ENCODE results near the gene GPATCH3. TPM values are rescaled to one million over a fixed set of nuclear protein-coding genes. Genes with fewer than 3 reads are reported as not detected.

Gene GPATCH3
- polyA plus RNA-seq, 1 of the 3 experiments (the other 2 are of a cell fraction): 11.1 TPM

DNA sequence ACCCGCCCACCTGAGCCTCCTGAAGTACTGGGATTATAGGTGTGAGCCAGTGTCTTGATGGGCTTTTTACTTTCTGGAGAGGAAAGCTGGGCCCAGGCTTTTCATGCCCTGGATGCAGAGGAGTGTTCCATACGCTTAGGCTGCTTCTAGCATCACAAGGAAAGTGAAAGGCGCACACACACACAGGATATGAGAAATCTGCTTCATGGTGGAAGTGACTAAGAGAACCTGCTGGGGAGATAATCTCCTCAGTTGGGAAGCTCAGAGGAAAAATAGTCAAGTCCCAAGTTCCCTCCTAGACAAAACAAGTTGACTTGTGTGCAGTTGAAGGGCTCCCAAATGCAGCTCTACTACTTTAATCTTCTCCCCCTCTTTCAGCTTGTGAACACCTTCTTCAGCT is 23.4 kb upstream of the GPATCH3 start:
- H3F3A ChIP-seq (replicated peaks; ENCODE audit: insufficient read depth): peaks cover 3% of the 10 kb centered on the region
- no peak overlapping the region for H3K9ac ChIP-seq
- peak overlapping the region in 1 of 2 experiments; percentile 80; a peak in 1 of 4 replicates for H3K4me3 ChIP-seq (ENCODE audit: low read depth in 2 of 2, low read length in 1 of 2)
- WGBS (ENCODE audit: low lambda C conversion rate): 86% methylated on average over 3 of the region's 3 CpGs
- no peaks in the 10 kb centered on the region for H3K9me2 ChIP-seq
- peak overlapping the region; percentile 93 for H3K4me2 ChIP-seq
- peaks cover 13 to 16% of the 10 kb centered on the region in 2 experiments; a peak in 1 of 4 replicates for H3K4me1 ChIP-seq (ENCODE audit: control insufficient read depth in 1 of 2, insufficient read depth in 2 of 2, low read depth in 1 of 2, low read length in 1 of 2)
- no peaks in the 10 kb centered on the region for H3K9me3 ChIP-seq
- no peak overlapping the region for H2AFZ ChIP-seq (ENCODE audit: low read depth)
- H4K20me1 ChIP-seq (ENCODE audit: insufficient read depth): peaks cover 13% of the 10 kb centered on the region; the same call in 1 of the 2 replicates
- H3K36me3 ChIP-seq (replicated peaks in 1 of 2; ENCODE audit: control insufficient read depth in 1 of 2, insufficient read depth in 2 of 2, low read length in 1 of 2): peaks cover 23 to 40% of the 10 kb centered on the region in 2 experiments
- DNase-seq: no peak
- H3K79me2 ChIP-seq (ENCODE audit: insufficient read depth): peaks cover 62% of the 10 kb centered on the region
- ChIA-PET CTCF (interaction anchor here (1.2 to 1.4 kb wide), 2 partner anchors 43 to 123 kb away, joined by 3 to 4 read pairs; no protein-coding TSS in a partner anchor), POLR2A (interaction anchor here (1.6 kb wide), 1 partner anchor 23 kb away, joined by 6 read pairs; the partner anchor contains the start of gene GPATCH3)
- TF ChIP-seq SMC3 (IDR thresholded peaks at IDR 0.05; ENCODE audit: low read depth, low read length): no peak
- TF ChIP-seq MXI1 (IDR thresholded peaks at IDR 0.05; ENCODE audit: low read depth, low read length): no peak
- TF ChIP-seq, protein P1, sequence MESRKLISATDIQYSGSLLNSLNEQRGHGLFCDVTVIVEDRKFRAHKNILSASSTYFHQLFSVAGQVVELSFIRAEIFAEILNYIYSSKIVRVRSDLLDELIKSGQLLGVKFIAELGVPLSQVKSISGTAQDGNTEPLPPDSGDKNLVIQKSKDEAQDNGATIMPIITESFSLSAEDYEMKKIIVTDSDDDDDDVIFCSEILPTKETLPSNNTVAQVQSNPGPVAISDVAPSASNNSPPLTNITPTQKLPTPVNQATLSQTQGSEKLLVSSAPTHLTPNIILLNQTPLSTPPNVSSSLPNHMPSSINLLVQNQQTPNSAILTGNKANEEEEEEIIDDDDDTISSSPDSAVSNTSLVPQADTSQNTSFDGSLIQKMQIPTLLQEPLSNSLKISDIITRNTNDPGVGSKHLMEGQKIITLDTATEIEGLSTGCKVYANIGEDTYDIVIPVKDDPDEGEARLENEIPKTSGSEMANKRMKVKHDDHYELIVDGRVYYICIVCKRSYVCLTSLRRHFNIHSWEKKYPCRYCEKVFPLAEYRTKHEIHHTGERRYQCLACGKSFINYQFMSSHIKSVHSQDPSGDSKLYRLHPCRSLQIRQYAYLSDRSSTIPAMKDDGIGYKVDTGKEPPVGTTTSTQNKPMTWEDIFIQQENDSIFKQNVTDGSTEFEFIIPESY (IDR thresholded peaks at IDR 0.05; ENCODE audit: borderline replicate concordance, low read depth): no peak
- no peak for TF ChIP-seq RCOR1 (IDR thresholded peaks at IDR 0.05; ENCODE audit: low read length)
- no peak for TF ChIP-seq CHD2 (IDR thresholded peaks at IDR 0.05; ENCODE audit: low read length, partially characterized antibody)
- TF ChIP-seq EZH2phosphoT487 (IDR thresholded peaks at IDR 0.05; ENCODE audit: borderline replicate concordance, low read depth): no peak
- TF ChIP-seq MEF2A (IDR thresholded peaks at IDR 0.05; ENCODE audit: borderline replicate concordance, low read depth): no peak
- no peak for TF ChIP-seq TAF1 (IDR thresholded peaks at IDR 0.05; ENCODE audit: borderline replicate concordance, low read depth, low read length)
- no peak for TF ChIP-seq EP300 (IDR thresholded peaks at IDR 0.05; ENCODE audit: borderline replicate concordance in 1 of 2, low read depth in 1 of 2, low read length in 1 of 2)
- no peak overlapping the region for H3K27ac ChIP-seq (ENCODE audit: low read depth in 2 of 2, low read length in 1 of 2)
- no peaks in the 10 kb centered on the region for H3K27me3 ChIP-seq (ENCODE audit: insufficient read depth)

DNA sequence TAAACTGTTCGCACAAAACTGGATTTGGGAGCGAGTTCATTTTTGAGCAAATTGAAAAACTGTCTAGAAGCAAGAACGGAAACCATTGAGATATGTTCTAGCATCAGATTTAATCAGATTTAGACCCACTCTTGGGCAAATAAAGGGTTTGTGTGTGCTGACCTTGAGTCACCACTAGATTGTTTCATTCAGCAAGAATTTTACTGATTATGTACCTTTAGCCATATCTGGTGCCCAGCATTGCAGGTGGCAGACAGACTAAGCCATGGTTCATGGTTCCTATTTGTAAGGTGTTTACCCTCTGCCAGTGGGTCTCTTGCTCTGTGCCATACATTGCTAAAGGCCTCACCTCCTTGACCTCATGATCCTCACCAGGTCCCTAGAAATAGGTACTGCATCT is 22.6 kb upstream of the GPATCH3 start:
- peaks cover 13 to 16% of the 10 kb centered on the region in 2 experiments; a peak in 1 of 4 replicates for H3K4me1 ChIP-seq (ENCODE audit: control insufficient read depth in 1 of 2, insufficient read depth in 2 of 2, low read depth in 1 of 2, low read length in 1 of 2)
- H3K4me2 ChIP-seq: peak overlapping the region; percentile 93
- 85% methylated on average over 3 of the region's 3 CpGs for WGBS (ENCODE audit: low lambda C conversion rate)
- no peak overlapping the region for H3K27ac ChIP-seq (ENCODE audit: low read depth in 2 of 2, low read length in 1 of 2)
- CTCF ChIA-PET: no interaction called here
- TF ChIP-seq, protein P2, sequence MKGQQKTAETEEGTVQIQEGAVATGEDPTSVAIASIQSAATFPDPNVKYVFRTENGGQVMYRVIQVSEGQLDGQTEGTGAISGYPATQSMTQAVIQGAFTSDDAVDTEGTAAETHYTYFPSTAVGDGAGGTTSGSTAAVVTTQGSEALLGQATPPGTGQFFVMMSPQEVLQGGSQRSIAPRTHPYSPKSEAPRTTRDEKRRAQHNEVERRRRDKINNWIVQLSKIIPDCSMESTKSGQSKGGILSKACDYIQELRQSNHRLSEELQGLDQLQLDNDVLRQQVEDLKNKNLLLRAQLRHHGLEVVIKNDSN (IDR thresholded peaks at IDR 0.05; ENCODE audit: borderline replicate concordance, low read depth): no peak
- TF ChIP-seq POLR2AphosphoS5 (IDR thresholded peaks at IDR 0.05; ENCODE audit: low read depth, low read length) (no peak), FOXJ3 (CRISPR knock-in tag; IDR thresholded peaks at IDR 0.05) (no peak), REST (IDR thresholded peaks at IDR 0.05; ENCODE audit: low read depth, low read length) (no peak), MAX (IDR thresholded peaks at IDR 0.05; ENCODE audit: low read depth) (no peak), YY1 (IDR thresholded peaks at IDR 0.05; ENCODE audit: low read depth) (no peak)
- no peak for DNase-seq
- H3K9me3 ChIP-seq: no peaks in the 10 kb centered on the region
- H3K9ac ChIP-seq: peak overlapping the region; percentile 90; the same call in 1 of the 2 replicates
- peaks cover 54% of the 10 kb centered on the region for H3K79me2 ChIP-seq (ENCODE audit: insufficient read depth)
- H3K9me2 ChIP-seq: no peaks in the 10 kb centered on the region
- H3K27me3 ChIP-seq (ENCODE audit: insufficient read depth): no peaks in the 10 kb centered on the region
- H3K4me3 ChIP-seq (ENCODE audit: low read depth in 2 of 2, low read length in 1 of 2): peak overlapping the region; percentile 69 to 80
- peaks cover 3% of the 10 kb centered on the region for H3F3A ChIP-seq (replicated peaks; ENCODE audit: insufficient read depth)
- no peak overlapping the region for H2AFZ ChIP-seq (ENCODE audit: low read depth)
- H3K36me3 ChIP-seq (replicated peaks in 1 of 2; ENCODE audit: control insufficient read depth in 1 of 2, insufficient read depth in 2 of 2, low read length in 1 of 2): peaks cover 20 to 31% of the 10 kb centered on the region in 2 experiments
- peaks cover 13% of the 10 kb centered on the region; the same call in 1 of the 2 replicates for H4K20me1 ChIP-seq (ENCODE audit: insufficient read depth)
- POLR2A ChIA-PET: no interaction called here

Measured in SK-N-SH (cell line).